ENCODE data around the gene FYCO1. TPM values are rescaled to one million over a fixed set of nuclear protein-coding genes. Genes with fewer than 3 reads are reported as not detected.
A peak's percentile ranks its signal among the peaks of the same experiment; 100 is the strongest.

The FYCO1 gene
- total and polyA plus RNA-seq, 2 of the 13 experiments (the other 11 are each of a cell fraction or from before 2014, with no cell fraction given) = 2.7 to 4.2 TPM

DNA sequence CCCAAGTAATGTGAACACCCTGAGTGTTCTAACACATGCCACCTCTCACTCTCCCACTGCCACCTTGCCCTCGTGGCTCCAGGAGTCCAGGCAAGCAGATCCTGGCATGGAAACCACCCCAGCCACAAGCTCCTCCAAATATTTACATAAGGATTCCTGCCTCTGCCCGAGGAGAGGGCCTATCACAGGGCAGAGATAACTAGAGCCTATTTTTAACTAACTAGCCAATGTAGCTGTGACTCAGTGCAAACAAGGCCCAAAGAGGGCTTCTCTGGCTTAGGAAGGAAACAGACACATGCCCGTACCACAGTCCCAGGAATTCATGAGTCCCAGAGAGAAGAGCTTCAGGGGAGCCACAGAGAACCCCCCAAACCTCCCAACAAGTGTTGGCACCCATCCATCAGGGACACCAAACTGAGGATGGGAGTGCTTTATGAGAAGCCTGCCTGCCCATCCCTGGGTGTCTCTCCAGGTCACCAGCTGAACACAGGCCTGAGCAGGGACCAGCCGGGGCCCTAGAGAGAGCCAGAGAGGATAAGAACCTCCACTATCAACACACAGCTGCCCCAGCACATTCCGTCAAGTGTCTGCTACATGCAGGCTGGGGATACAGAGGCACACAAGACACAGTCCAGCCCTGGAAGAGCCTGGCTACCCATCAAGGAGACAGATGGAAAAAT is 9.2 kb downstream of the FYCO1 start (continued):
- TF ChIP-seq, protein P1, sequence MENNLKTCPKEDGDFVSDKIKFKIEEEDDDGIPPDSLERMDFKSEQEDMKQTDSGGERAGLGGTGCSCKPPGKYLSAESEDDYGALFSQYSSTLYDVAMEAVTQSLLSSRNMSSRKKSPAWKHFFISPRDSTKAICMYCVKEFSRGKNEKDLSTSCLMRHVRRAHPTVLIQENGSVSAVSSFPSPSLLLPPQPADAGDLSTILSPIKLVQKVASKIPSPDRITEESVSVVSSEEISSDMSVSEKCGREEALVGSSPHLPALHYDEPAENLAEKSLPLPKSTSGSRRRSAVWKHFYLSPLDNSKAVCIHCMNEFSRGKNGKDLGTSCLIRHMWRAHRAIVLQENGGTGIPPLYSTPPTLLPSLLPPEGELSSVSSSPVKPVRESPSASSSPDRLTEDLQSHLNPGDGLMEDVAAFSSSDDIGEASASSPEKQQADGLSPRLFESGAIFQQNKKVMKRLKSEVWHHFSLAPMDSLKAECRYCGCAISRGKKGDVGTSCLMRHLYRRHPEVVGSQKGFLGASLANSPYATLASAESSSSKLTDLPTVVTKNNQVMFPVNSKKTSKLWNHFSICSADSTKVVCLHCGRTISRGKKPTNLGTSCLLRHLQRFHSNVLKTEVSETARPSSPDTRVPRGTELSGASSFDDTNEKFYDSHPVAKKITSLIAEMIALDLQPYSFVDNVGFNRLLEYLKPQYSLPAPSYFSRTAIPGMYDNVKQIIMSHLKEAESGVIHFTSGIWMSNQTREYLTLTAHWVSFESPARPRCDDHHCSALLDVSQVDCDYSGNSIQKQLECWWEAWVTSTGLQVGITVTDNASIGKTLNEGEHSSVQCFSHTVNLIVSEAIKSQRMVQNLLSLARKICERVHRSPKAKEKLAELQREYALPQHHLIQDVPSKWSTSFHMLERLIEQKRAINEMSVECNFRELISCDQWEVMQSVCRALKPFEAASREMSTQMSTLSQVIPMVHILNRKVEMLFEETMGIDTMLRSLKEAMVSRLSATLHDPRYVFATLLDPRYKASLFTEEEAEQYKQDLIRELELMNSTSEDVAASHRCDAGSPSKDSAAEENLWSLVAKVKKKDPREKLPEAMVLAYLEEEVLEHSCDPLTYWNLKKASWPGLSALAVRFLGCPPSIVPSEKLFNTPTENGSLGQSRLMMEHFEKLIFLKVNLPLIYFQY (CRISPR knock-in tag; IDR thresholded peaks at IDR 0.05; ENCODE audit: borderline replicate concordance) = 0 out of 2 replicates have a peak, but pooled peaks have one; percentile 52
- TF ChIP-seq, protein P2, sequence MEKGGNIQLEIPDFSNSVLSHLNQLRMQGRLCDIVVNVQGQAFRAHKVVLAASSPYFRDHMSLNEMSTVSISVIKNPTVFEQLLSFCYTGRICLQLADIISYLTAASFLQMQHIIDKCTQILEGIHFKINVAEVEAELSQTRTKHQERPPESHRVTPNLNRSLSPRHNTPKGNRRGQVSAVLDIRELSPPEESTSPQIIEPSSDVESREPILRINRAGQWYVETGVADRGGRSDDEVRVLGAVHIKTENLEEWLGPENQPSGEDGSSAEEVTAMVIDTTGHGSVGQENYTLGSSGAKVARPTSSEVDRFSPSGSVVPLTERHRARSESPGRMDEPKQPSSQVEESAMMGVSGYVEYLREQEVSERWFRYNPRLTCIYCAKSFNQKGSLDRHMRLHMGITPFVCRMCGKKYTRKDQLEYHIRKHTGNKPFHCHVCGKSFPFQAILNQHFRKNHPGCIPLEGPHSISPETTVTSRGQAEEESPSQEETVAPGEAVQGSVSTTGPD (CRISPR knock-in tag; IDR thresholded peaks at IDR 0.05) = 0 out of 2 replicates have a peak, but pooled peaks have one; percentile 61
- TF ChIP-seq IRF2 (CRISPR knock-in tag; IDR thresholded peaks at IDR 0.05) (0 out of 2 replicates have a peak, but pooled peaks have one; percentile 33), ZIK1 (CRISPR knock-in tag; IDR thresholded peaks at IDR 0.05; ENCODE audit: borderline replicate concordance, low read depth) (no peak), EP300 (IDR thresholded peaks at IDR 0.05; ENCODE audit: low read depth in 2 of 2, low read length in 2 of 2) (peak in 1 of 2 experiments; percentile 24; a peak in 1 of 4 replicates), EP300 (CRISPR knock-in tag; IDR thresholded peaks at IDR 0.05; ENCODE audit: borderline replicate concordance) (no peak), ZNF816 (CRISPR knock-in tag; IDR thresholded peaks at IDR 0.05; ENCODE audit: borderline replicate concordance) (peak; percentile 52; the same call in 1 of the 2 replicates), HNF4G (IDR thresholded peaks at IDR 0.05; ENCODE audit: borderline replicate concordance, low read depth, low read length) (no peak), HNF4G (CRISPR knock-in tag; IDR thresholded peaks at IDR 0.05; ENCODE audit: borderline replicate concordance, low read depth) (no peak), SMAD1 (CRISPR knock-in tag; IDR thresholded peaks at IDR 0.05; ENCODE audit: borderline replicate concordance, low read depth) (no peak), HDAC2 (CRISPR knock-in tag; IDR thresholded peaks at IDR 0.05) (0 out of 2 replicates have a peak, but pooled peaks have one; percentile 28), NR2F2 (IDR thresholded peaks at IDR 0.05; ENCODE audit: borderline replicate concordance, low read depth) (no peak), ZNF274 (CRISPR knock-in tag; IDR thresholded peaks at IDR 0.05) (no peak), POLR2G (IDR thresholded peaks at IDR 0.05; ENCODE audit: low read depth, low read length) (peak; percentile 57), ZFY (CRISPR knock-in tag; IDR thresholded peaks at IDR 0.05) (peak; percentile 68)
- TF ChIP-seq, protein P3, sequence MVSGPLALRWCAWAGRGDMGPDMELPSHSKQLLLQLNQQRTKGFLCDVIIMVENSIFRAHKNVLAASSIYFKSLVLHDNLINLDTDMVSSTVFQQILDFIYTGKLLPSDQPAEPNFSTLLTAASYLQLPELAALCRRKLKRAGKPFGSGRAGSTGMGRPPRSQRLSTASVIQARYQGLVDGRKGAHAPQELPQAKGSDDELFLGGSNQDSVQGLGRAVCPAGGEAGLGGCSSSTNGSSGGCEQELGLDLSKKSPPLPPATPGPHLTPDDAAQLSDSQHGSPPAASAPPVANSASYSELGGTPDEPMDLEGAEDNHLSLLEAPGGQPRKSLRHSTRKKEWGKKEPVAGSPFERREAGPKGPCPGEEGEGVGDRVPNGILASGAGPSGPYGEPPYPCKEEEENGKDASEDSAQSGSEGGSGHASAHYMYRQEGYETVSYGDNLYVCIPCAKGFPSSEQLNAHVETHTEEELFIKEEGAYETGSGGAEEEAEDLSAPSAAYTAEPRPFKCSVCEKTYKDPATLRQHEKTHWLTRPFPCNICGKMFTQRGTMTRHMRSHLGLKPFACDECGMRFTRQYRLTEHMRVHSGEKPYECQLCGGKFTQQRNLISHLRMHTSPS (CRISPR knock-in tag; IDR thresholded peaks at IDR 0.05; ENCODE audit: low read depth) = peak; percentile 95
- TF ChIP-seq, protein P4, sequence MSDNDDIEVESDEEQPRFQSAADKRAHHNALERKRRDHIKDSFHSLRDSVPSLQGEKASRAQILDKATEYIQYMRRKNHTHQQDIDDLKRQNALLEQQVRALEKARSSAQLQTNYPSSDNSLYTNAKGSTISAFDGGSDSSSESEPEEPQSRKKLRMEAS (IDR thresholded peaks at IDR 0.05) = peak; percentile 62
- TF ChIP-seq, protein P5, sequence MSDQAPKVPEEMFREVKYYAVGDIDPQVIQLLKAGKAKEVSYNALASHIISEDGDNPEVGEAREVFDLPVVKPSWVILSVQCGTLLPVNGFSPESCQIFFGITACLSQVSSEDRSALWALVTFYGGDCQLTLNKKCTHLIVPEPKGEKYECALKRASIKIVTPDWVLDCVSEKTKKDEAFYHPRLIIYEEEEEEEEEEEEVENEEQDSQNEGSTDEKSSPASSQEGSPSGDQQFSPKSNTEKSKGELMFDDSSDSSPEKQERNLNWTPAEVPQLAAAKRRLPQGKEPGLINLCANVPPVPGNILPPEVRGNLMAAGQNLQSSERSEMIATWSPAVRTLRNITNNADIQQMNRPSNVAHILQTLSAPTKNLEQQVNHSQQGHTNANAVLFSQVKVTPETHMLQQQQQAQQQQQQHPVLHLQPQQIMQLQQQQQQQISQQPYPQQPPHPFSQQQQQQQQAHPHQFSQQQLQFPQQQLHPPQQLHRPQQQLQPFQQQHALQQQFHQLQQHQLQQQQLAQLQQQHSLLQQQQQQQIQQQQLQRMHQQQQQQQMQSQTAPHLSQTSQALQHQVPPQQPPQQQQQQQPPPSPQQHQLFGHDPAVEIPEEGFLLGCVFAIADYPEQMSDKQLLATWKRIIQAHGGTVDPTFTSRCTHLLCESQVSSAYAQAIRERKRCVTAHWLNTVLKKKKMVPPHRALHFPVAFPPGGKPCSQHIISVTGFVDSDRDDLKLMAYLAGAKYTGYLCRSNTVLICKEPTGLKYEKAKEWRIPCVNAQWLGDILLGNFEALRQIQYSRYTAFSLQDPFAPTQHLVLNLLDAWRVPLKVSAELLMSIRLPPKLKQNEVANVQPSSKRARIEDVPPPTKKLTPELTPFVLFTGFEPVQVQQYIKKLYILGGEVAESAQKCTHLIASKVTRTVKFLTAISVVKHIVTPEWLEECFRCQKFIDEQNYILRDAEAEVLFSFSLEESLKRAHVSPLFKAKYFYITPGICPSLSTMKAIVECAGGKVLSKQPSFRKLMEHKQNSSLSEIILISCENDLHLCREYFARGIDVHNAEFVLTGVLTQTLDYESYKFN (CRISPR knock-in tag; conservative IDR thresholded peaks at IDR 0.05) = peak; percentile 67

All from HepG2 (cell line).